Measurements from ENCODE around the gene PAM16. TPM values are rescaled to one million over a fixed set of nuclear protein-coding genes. Genes with fewer than 3 reads are reported as not detected.
"Not testable (repeated sequence)": the region's sequence is repeated elsewhere in the genome, so short reads cannot be mapped to it uniquely, and the experiment has no call there.

PAM16 gene
- total RNA-seq, 1 donor from 2014 or later = 57.8 TPM

DNA sequence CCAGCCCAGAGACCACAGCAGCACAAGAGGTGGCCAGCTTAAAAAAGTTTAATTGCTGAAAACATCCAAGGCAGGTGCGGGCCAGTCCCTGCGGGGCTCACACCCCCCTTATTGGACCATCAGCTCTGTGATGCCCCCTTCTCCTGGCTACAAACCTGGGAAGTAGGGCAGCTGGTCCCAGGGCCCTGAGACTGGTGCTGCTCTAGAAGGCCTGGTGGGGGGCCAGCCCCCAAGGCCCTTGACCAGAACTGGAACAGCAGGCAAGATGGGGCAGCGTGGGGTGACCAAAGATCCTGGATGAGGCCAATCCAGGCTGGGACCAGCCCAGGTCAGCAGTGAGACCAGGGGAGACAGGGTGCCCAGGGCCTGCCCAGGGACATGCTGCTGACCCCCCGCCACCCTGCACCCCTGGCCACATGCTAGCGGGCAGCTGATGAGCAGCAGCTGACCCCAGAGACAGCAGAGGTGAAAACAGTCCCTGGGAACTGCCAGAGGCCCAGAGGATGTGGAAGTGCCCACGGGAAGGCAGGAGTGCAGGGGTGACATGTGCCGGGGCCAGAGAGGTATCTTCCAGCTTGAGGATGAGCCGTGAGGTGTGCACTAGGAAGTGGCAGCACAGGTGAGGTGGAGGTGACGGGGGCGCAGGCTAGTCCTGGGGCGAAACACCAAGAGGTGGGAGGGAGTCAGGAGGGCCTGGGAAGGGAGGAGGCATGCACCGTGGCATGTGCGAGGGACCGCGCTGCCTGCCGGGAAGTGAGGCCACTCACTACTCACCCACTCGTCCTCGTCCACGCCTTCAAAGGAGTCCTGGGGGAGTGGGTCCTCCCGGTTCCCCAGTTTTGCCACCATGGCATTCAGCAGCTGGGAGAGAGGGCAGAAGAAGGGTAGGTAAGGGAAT, 3.6 kb upstream of the PAM16 start:
- no peak for DNase-seq (ENCODE audit: extremely low read depth, low read depth, low spot score)

DNA sequence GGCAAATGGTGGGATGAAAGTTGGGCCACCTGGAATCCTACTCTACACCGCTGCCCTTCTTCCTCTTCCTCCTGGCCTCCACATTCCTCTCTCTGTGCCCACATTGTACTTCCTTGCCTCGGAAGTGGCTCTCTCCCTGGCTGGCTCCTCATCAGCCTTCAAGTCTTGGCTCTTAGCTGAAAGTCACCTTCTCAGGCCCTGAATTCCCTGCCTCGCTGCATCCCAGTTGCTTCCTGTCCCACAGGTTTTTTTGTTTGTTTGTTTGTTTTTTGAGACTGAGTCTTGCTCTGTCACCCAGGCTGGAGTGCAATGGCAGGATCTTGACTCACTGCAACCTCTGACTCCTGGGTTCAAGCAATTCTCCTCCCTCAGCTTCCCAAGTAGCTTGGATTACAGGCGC, 2.6 kb upstream of the PAM16 start:
- no peak for DNase-seq (ENCODE audit: extremely low read depth, low read depth, low spot score)

DNA sequence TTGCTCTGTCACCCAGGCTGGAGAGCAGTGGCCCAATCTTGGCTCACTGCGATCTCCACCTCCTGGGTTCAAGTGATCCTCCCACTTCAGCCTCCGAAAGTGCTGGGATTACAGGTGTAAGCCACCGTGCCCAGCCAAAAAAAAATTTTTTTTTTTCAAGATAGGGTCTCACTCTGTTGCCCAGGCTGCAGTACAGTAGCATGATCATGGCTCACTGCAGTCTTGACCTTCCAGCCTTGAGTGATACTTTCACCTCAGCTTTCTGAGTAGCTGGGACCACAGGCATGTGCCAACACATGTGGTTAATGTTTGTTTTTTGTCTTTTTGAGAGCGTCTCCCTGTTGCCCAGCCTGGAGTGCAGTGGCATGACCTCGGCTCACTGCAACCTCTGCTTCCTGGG, 1.7 kb upstream of the PAM16 start:
- no peak for DNase-seq (ENCODE audit: extremely low read depth, low read depth, low spot score)

DNA sequence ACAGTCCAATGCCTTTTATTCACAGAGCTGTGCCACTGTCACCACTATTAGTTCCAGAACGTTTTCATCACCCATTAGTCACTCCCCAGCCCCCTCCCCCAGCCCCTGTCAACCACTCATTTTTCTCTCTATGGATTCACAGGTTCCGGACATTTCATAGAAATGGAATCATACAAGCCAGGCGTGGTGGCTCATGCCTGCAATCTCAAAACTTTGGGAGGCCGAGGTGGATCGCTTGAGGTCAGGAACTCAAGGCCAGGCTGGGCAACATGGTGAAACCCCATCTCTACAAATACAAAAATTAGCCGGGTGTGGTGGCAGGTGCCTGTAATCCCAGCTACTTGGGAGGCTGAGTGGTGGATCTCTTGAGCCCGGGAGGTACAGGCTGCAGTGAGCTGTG, 759 bp upstream of the PAM16 start:
- no peak for DNase-seq (ENCODE audit: extremely low read depth, low read depth, low spot score)

DNA sequence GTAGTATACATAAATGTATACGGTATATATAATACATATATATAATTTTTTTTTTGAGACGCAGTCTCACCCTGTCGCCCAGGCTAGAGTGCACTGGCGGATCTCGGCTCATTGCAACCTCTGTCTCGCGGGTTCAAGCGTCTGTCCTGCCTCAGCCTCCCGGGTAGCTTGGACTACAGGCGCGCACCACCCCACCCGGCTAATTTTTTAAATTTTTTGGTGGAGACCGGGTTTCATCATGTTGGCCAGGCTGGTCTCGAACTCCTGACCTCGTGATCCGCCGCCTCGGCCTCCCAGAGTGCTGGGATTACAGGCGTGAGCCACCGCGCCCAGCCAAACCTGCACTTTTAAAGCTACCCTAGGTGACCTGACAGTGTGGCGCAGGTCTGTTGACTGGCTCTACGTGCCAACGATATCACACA, 745 bp downstream of the PAM16 start:
- DNase-seq (ENCODE audit: extremely low read depth, low read depth, low spot score) = no peak

DNA sequence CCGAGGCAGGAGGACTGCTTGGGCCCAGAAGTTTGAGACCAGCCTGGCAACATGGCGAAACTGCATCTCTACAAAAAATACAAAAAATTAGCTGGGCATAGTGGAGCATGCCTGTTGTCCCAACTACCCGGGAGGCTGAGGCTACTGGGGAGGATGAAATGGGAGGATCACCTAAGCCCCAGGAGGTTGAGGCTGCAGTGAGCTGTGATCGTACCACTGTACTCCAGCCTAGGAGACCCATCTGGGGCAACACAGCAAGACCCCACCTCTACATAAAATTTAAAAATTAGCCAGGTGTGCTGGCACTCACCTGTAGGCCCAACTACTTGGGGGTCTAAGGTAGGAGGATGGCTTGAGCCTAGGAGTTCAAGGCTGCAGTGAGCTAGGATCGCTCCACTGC, 1.8 kb downstream of the PAM16 start:
- no peak for DNase-seq (ENCODE audit: extremely low read depth, low read depth, low spot score)

DNA sequence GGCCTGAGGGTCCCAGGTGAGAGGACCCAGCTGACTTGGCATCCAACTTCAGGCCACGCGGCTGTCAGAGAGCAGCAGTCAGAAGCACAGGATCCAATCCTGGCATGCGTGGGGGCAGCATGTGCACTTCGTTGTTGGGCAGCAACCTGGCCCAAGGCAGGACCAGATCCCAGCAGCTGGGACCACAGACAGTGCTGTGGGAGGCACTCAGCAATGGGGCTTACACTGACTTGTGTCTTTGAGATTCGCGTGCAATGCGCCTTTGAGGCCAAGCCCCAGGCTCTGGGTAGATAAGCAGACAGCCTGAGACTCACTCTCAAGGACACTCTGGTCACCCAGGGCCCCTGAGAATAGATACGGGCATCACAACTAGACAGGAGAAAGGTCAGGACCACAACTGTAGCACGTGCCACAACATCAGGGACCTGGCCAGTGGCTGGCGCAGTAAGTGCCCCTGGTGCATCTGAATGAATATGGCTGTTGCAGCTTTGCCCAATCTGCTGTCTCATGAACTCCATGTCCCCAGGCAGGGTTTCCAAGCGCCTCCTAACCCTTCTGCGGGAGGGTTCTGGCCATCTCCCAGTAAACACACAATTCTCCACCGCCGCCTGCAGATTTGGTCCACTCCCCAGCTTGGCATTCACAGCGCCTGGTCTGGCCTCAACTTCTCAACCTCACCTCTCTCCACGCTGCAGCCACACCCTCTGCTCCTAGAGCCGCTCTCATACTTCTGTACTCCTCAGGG, 3.2 kb downstream of the PAM16 start:
- no peak for DNase-seq (ENCODE audit: extremely low read depth, low read depth, low spot score)

DNA sequence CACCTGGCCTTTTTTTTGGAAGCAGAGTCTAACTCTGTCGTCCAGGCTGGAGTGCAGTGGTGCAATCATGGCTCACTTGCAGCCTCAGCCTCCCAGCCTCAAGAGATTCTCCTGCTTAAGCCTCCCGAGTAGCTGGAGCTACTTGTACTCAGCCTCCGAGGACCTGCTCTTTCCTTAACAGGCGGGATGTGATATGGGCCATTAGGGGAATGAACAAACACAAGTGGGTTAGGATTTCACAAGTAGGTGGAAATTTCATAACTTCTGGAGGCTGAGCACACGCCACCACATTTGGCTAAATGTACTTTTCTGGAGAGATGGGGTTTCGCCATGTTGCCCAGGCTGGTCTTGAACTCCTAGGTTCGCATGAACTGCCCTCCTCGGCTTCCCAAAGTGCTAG, 4.1 kb downstream of the PAM16 start:
- no peak for DNase-seq (ENCODE audit: extremely low read depth, low read depth, low spot score)

DNA sequence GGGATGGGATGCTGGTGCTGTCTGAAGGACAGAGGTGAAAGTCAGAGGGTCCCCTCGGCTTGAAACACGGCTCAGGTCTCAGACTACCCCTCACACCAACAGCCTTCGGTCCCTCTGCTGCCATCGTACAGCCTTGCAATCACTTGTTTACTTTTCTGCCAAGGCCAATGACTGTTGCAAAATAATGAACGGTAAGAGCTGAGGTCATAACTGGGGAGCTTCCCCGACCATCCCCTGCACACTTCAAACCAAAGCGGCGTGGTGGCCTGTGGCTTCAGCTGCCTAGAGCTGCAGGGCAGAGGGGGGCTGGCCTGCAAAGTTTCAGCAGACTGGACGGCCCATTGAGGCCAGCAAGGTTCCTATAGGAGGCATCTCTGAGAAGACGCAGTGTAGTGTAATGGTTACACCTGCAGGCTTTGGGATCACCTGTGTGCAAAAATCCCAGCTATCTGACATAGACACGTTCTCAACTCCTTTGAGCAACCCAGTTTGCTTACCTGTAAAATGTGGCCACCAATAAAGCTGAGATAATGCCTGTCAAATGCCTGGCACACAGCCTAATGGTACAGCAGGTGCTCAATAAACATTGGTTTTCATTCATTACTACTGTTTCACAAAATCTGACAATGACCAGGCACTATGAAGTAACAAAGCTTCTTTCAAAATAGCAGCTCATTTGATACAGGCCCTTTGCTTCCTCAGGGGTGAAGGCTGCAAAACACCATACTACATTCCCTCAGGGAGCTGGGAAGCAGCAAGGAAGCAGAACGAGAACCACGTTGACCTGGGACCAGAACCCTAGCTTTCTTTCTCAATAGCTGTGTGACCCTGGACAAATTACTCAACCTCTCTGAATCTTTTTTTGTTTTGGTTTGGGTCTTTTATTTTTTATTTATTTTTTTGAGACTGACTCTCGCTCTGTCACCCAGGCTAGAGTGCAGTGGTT, 5.0 kb downstream of the PAM16 start:
- no peak for DNase-seq (ENCODE audit: extremely low read depth, low read depth, low spot score)

DNA sequence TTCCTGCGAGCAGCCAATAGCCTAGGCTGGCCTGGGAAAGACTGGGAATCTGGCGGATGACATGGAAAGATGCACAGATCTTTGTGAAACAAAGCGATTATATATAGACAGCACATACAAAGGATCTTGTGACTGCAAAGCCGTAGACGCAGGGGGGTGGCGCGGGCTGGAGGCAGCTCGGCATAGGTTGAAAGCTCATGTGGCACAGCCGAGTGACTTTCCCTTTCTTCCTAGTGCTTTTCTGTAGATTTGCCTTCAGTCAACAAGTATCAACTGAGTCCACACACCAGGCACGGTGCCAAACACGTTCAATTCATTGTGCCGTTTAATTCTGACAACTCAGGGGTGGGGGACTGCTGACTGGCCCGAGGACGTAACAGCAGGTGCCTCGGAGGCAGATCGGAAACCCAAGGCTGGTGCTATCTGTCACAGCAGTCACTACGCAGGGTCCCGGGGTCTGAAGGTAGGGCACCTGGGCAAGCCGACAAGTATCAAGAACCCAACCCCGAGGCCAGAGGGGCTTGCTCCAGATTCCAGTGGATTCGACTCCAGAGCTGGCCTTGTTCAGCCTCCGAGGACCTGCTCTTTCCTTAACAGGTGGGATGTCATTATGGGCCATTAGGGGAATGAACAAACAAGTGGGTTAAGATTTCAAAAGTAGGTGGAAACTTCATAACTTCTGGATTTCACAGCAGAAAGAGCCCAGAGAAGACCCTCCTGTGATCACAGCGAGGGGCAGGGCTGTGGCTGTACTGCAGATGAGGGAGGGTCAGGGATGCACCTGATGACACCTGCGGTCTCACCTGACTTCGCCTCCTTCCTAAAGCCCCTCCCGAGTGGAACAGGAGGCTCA, 5.9 kb downstream of the PAM16 start:
- no peak for DNase-seq (ENCODE audit: extremely low read depth, low read depth, low spot score)

DNA sequence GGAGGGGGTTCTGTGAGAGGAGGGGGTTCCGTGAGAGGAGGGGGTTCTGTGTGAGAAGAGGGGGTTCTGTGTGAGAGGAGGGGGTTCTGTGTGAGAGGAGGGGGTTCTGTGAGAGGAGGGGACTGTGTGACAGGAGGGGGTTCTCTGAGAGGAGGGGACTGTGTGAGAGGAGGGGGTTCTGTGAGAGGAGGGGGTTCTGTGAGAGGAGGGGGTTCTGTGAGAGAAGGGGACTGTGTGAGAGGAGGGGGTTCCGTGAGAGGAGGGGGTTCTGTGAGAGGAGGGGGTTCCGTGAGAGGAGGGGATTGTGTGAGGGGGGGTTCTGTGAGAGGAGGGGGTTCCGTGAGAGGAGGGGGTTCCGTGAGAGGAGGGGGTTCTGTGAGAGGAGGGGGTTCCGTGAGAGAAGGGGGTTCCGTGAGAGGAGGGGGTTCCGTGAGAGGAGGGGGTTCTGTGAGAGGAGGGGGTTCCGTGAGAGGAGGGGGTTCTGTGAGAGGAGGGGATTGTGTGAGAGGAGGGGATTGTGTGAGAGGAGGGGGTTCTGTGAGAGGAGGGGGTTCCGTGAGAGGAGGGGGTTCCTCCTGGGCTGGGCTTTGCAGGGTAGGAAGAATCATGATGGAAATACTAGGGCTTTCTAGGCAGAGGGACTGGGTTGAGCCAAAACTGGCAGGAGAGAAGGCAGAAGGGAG, 6.7 kb downstream of the PAM16 start:
- DNase-seq (ENCODE audit: extremely low read depth, low read depth, low spot score) = not testable (repeated sequence)

DNA sequence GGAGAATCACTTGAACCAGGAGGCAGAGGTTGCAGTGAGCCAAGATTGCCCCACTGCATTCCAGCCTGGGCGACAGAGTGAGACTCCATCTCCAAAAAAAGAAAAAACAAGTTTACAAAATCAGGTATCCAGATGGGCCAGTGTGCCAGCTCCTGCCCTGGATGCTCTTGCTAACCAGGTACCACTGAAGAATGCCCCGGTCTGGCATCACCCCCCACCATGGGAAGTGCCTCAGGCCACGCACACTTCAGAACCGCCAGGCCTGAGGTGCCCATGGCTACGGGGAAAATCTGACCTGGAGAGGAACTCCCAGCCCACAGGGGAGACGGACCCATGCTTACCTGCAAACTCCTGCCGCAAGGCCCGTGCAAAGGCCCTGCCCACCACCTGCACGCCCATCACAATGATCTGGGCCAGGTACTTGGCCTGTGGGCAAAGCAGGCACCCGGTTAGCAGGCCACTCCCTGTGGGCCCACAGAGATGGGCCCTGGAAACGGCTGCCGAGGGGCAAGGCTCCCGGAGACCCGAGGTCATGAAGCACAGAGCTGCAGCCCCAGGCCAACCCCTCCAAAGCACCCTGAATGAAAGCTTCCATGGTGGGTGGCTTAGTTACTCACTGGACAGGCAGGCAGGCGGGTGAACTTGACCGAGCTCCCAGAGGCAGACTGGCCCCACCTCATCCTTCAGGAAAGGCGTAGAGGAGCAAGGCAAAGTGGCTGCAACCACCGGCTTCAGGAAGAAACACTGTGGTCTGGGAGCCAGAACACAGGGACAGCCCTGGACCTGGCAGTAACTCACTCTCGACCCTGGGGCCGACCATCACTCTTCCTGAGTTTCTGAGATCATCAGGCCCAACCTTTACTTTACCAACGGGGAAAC, 8.0 kb downstream of the PAM16 start:
- DNase-seq (ENCODE audit: extremely low read depth, low read depth, low spot score) = no peak

DNA sequence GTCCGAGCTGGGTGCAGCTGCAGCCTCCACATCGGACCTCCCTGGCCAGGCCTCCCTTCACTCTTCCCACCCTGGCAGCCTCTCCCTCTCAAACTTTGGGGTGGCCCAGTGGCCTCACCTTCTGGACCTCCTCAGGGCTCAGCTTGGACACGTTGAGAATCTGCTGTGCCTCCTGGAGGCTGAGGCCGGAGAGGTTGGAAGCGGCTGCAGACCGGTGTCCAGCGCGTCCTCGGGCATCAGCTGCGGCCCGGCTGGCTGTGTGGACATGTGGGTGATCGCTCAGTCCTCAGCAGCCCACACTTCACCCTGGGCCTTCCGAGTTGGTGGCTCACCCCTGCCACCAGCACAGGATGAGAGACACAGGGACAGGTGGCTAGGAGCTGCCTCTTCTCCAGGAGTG, 9.9 kb downstream of the PAM16 start:
- no peak for DNase-seq (ENCODE audit: extremely low read depth, low read depth, low spot score)

DNA sequence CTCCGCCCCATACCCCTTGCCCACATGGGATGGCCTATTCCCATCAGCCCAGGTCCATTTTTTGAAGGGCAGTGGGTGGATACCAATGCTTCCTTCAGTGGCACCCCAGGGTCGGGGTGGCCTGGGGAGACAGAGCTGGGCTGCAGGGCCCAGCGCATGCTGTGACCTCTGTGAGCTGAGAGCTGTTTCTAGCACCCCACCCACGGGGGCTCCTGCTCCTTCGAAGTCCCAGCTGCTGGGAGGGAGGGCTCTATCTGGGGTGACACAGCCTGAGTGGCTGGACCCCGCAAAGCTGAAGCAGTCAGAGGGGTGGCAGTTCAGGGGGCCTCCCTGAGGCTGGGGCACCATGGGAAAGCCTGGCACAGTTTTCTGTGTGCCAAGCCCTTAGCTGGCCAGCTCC, 10.7 kb downstream of the PAM16 start:
- DNase-seq (ENCODE audit: extremely low read depth, low read depth, low spot score) = no peak

DNA sequence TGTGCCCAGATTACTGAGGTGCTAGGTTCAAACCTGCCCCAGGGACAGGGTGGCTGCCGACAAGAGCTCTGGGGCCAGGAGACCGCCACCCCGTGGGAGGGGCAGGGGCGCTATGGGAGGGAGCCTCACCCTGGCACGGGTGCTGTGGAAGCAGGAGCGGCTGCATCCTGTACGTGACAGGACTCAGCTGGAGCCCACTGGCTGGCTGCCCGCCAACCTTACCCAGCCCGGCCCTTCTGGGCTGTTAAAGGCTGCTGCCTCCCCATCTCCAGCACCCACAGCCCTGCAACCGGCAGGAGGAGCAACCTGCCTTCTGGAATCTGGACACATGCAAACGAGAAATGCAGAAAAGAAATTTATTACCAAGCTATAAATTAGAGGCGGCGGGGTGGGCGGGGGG, 11.2 kb downstream of the PAM16 start:
- no peak for DNase-seq (ENCODE audit: extremely low read depth, low read depth, low spot score)

DNA sequence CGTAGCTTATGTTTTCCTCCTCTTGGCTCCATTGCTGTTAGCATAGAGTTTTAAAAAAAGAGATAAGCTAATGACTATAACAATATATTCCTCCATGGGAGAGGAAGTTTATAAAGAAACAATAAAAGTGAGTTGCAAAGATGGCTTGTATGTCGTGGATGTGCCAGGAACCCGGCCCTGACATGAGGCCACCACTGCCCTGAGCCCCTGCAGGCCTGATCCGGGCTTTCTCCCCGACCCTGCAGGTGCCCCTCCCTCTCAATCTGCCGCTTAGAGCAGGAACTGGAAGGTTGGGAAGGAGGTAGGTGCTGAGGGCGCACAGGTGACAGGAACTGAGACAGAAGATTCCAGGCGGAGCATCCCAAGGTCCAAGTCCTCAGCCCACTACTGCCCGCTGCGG, 11.7 kb downstream of the PAM16 start:
- DNase-seq (ENCODE audit: extremely low read depth, low read depth, low spot score) = no peak

DNA sequence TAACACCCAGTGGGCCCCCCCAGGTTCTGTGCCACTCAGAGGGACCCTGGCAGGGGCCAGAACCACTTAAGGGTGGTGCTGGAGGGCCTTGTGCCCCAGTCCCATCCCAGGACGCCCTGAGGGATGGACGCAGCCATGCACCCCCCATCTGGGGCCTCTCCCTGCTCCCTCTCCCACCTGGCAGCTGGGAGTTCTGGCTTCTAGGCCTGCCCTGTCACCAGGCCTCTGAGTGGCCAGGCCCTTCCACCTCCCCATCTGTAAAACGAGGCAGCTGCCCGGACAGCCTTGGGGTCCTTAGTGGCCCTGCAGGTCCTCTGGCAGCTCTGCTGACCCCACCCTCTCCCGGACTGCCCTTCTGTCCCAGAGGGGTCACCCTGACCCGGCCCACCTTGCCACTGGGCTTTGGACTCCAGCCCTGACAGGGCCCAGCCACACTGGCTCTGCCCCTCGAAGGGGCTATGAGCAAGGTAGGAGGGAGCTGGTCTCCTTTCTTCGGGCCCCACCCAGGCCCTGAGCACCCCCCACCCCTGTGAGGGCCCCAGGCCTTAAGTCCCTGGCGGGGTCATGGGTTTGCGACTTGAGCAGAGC, 12.3 kb downstream of the PAM16 start:
- no peak for DNase-seq (ENCODE audit: extremely low read depth, low read depth, low spot score)

DNA sequence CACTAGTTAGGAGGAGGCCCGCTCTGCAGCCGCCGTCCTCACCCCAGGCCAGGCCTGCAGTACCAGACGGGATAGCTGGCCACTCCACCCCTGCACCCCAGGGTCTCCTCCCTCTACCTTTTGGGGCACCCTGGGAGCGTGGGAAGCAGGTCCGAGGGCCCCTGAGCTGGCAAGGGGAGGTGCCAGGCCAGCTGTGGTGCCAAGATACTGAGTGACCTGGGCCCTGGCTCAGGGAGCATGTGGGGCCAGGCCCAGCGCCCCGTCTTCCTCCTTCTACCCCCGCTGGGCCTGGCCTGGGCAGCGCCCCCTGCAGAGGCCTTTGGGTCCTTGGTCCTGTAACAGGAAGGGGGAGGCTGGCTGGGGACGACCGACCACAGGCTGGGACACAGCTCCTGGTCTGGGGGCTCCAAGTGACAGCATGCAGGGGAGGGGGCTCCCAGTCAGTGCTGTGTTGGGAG, 13.0 kb downstream of the PAM16 start:
- no peak for DNase-seq (ENCODE audit: extremely low read depth, low read depth, low spot score)
